HG03342 (cell line): ENCODE results near the gene LMTK2.

ENCODE experiments used
- ATAC-seq: cut with Tn5 transposase; IDR thresholded peaks from one replicate; pipeline ENCODE4 v1.9.1; 2021; ENCODE audit warnings: mild to moderate bottlenecking, moderate library complexity; ENCODE audit not compliant: unreplicated experiment

LMTK2 gene

GRCh38 chr7:98199131-98199530 is 92.5 kb downstream of the LMTK2 start:
- ATAC-seq = no peak

- peak; percentile 36 for ATAC-seq
Observed at GRCh38 chr7:98200364-98200763, 93.7 kb downstream of the LMTK2 start.

GRCh38 chr7:98202367-98203195 is 95.9 kb downstream of the LMTK2 start:
- peak; percentile 94 for ATAC-seq

GRCh38 chr7:98203261-98203963 is 96.8 kb downstream of the LMTK2 start:
- peak; percentile 35 for ATAC-seq

- ATAC-seq = no peak
Observed at GRCh38 chr7:98203964-98204605, 97.4 kb downstream of the LMTK2 start.

GRCh38 chr7:98204670-98205069 is 98.0 kb downstream of the LMTK2 start:
- ATAC-seq = no peak

- no peak for ATAC-seq
Observed at GRCh38 chr7:98205162-98205845, 98.6 kb downstream of the LMTK2 start.

- no peak for ATAC-seq
Observed at GRCh38 chr7:98206451-98207330, 100.0 kb downstream of the LMTK2 start.

GRCh38 chr7:98209166-98209920 is 102.7 kb downstream of the LMTK2 start:
- ATAC-seq = no peak

GRCh38 chr7:98210513-98211220 is 104.0 kb downstream of the LMTK2 start:
- no peak for ATAC-seq

- no peak for ATAC-seq
Observed at GRCh38 chr7:98211221-98211675, 104.6 kb downstream of the LMTK2 start, which contains the start of gene BHLHA15. TSS of gene BHLHA15 (plus strand) at chr7:98211439. CDS start at chr7:98212310, 871 bp downstream.

- no peak for ATAC-seq
Observed at GRCh38 chr7:98211676-98212531, 105.2 kb downstream of the LMTK2 start.

- ATAC-seq = no peak
Observed at GRCh38 chr7:98212532-98213041, 105.9 kb downstream of the LMTK2 start.

- no peak for ATAC-seq
Observed at GRCh38 chr7:98213296-98213887, 106.7 kb downstream of the LMTK2 start.

- ATAC-seq = no peak
Observed at GRCh38 chr7:98213888-98214810, 107.5 kb downstream of the LMTK2 start.

- ATAC-seq = no peak
Observed at GRCh38 chr7:98214811-98215321, 108.2 kb downstream of the LMTK2 start.
